Measurements from ENCODE around the gene KRTAP10-12.

DNA sequence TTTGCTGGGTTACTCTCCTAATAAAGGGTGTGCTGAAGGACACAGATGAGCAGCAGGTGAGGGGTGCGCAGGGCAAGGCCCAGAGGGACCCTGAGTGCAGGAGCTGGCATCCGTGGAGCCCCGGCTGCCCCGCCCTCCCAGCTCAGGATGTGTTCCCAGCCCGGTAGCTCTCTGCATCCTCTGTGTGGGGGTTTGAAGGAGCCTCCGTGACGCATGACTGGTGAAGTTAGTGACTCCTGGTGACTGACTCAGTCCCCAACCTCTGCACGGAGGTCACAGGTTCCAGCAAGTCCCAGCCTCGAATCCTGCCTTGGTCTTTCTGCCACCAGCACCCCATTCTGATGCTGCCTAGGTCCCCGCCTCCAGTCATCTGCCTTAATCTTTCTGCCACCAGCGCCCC lies 36.0 kb downstream of the KRTAP10-12 start:
- TF ChIP-seq, protein P1, sequence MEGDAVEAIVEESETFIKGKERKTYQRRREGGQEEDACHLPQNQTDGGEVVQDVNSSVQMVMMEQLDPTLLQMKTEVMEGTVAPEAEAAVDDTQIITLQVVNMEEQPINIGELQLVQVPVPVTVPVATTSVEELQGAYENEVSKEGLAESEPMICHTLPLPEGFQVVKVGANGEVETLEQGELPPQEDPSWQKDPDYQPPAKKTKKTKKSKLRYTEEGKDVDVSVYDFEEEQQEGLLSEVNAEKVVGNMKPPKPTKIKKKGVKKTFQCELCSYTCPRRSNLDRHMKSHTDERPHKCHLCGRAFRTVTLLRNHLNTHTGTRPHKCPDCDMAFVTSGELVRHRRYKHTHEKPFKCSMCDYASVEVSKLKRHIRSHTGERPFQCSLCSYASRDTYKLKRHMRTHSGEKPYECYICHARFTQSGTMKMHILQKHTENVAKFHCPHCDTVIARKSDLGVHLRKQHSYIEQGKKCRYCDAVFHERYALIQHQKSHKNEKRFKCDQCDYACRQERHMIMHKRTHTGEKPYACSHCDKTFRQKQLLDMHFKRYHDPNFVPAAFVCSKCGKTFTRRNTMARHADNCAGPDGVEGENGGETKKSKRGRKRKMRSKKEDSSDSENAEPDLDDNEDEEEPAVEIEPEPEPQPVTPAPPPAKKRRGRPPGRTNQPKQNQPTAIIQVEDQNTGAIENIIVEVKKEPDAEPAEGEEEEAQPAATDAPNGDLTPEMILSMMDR (IDR thresholded peaks at IDR 0.05): no peak
- no peak for TF ChIP-seq POLR2A (IDR thresholded peaks at IDR 0.05)

Measured in heart left ventricle (tissue), 13 donors.